SU-DHL-6 (cell line): ENCODE measurements around the gene HSPA9.

ENCODE experiments used
- H2AFZ ChIP-seq: fragments of 200-600 bp; sonication (generic); 2 replicates; pipeline ENCODE4 v1.6.1; 2014; ENCODE audit warnings: low read depth, mild to moderate bottlenecking, moderate library complexity, mixed read lengths, antibody characterized with exemption, low read length; ENCODE audit not compliant: severe bottlenecking
- H3F3A ChIP-seq: fragments of 200-600 bp; shearing (Covaris generic); 2 replicates; pipeline ENCODE4 v1.6.0; 2016; ENCODE audit warnings: antibody characterized with exemption, mild to moderate bottlenecking; ENCODE audit not compliant: insufficient read depth
- H3K27ac ChIP-seq: fragments of 200-600 bp; sonication (generic); 2 replicates; pipeline ENCODE4 v1.5.1; 2016; ENCODE audit warnings: low read depth, mild to moderate bottlenecking, low read length, moderate library complexity, mixed read lengths
- H3K27me3 ChIP-seq: fragments of 200-600 bp; sonication (generic), shearing (Covaris generic); 2 replicates; pipeline ENCODE4 v1.6.0; 2014; ENCODE audit warnings: mild to moderate bottlenecking, low read length
- H3K36me3 ChIP-seq: fragments of 200-600 bp; sonication (generic); 2 replicates; pipeline ENCODE4 v1.6.1; 2014; ENCODE audit warnings: mild to moderate bottlenecking, low read length, mixed read lengths
- H3K4me2 ChIP-seq: fragments of 300-600, 200-600 bp; shearing (Covaris generic), sonication (generic); 2 replicates; pipeline ENCODE4 v1.6.0; 2014; ENCODE audit warnings: low read length, low read depth, mild to moderate bottlenecking; ENCODE audit not compliant: poor library complexity, severe bottlenecking
- H3K4me3 ChIP-seq: fragments of 200-600 bp; sonication (generic); 2 replicates; pipeline ENCODE4 v1.5.1; 2014; ENCODE audit warnings: antibody characterized with exemption, low read length, mild to moderate bottlenecking, mixed read lengths; ENCODE audit not compliant: insufficient read depth, poor library complexity, severe bottlenecking
- H3K79me2 ChIP-seq: fragments of 200-600 bp; sonication (generic); 2 replicates; pipeline ENCODE4 v1.6.1; 2014; ENCODE audit warnings: mild to moderate bottlenecking, low read length, moderate library complexity; ENCODE audit not compliant: insufficient read depth
- H3K9ac ChIP-seq: fragments of 200-600 bp; sonication (generic); 2 replicates; pipeline ENCODE4 v1.7.0; 2014; ENCODE audit warnings: mild to moderate bottlenecking, low read length
- H3K9me2 ChIP-seq: fragments of 200-600 bp; sonication (generic); replicated peaks from 2 replicates; pipeline ENCODE4 v1.6.1; 2014; ENCODE audit warnings: low read length; ENCODE audit not compliant: insufficient read depth
- H3K9me3 ChIP-seq: fragments of 200-600 bp; sonication (generic); 2 replicates; pipeline ENCODE4 v1.6.1; 2014; ENCODE audit warnings: low read length, mixed read lengths; ENCODE audit not compliant: insufficient read depth
- H4K20me1 ChIP-seq: fragments of 200-600 bp; sonication (generic); 2 replicates; pipeline ENCODE4 v1.6.1; 2014; ENCODE audit warnings: low read depth, mild to moderate bottlenecking, antibody characterized with exemption, low read length, moderate library complexity, mixed read lengths
- CTCF ChIP-seq: fragments of 200-600 bp; sonication (generic); IDR thresholded peaks from one replicate; pipeline ENCODE4 v1.5.1; 2017; ENCODE audit warnings: antibody characterized with exemption, mild to moderate bottlenecking, low read length, moderate library complexity; ENCODE audit not compliant: insufficient read depth, poor library complexity, severe bottlenecking
- EZH2phosphoT487 ChIP-seq: fragments of 200-600 bp; sonication (generic), shearing (Covaris generic); conservative IDR thresholded peaks from 2 replicates; pipeline ENCODE4 v1.6.1; 2018; ENCODE audit warnings: mild to moderate bottlenecking, antibody characterized with exemption, low read length, moderate library complexity, mixed read lengths

HSPA9 gene

GRCh38 chr5:138533973-138534941, 40.9 kb downstream of the HSPA9 start:
- no peak for TF ChIP-seq CTCF
- TF ChIP-seq EZH2phosphoT487, result no peak
- H3K79me2 ChIP-seq, result peaks cover 95% of the 10 kb centered on the region
- no peaks in the 10 kb centered on the region for H3F3A ChIP-seq
- no peak overlapping the region for H3K4me2 ChIP-seq
- no peaks in the 10 kb centered on the region for H3K27me3 ChIP-seq
- H3K4me3 ChIP-seq, result no peak overlapping the region
- H3K9me3 ChIP-seq, result no peaks in the 10 kb centered on the region
- 0 out of 2 replicates have a peak, but pooled peaks cover 9% of the 10 kb centered on the region for H3K36me3 ChIP-seq
- H3K9ac ChIP-seq, result no peak overlapping the region
- H2AFZ ChIP-seq, result no peak overlapping the region
- peaks cover 51% of the 10 kb centered on the region for H4K20me1 ChIP-seq
- H3K27ac ChIP-seq, result no peak overlapping the region
- no peaks in the 10 kb centered on the region for H3K9me2 ChIP-seq

- Histone ChIP-seq H3K79me2 (peaks cover 97% of the 10 kb centered on the region), H3K27ac (no peak overlapping the region), H3K36me3 (no peaks in the 10 kb centered on the region; the same call in 1 of the 2 replicates), H4K20me1 (peaks cover 49% of the 10 kb centered on the region), H3K9me3 (no peaks in the 10 kb centered on the region), H3K4me2 (no peak overlapping the region), H3K4me3 (no peak overlapping the region), H3F3A (peaks cover 3% of the 10 kb centered on the region; the same call in 1 of the 2 replicates), H2AFZ (no peak overlapping the region), H3K27me3 (no peaks in the 10 kb centered on the region), H3K9ac (no peak overlapping the region), H3K9me2 (no peaks in the 10 kb centered on the region)
- TF ChIP-seq CTCF (no peak), EZH2phosphoT487 (no peak)
These were observed 45.4 kb downstream of the HSPA9 start for GRCh38 chr5:138529812-138530211.

GRCh38 chr5:138528744-138529469, 46.3 kb downstream of the HSPA9 start:
- Histone ChIP-seq H3K4me2 (no peak overlapping the region), H3K9me2 (no peaks in the 10 kb centered on the region), H3K36me3 (no peaks in the 10 kb centered on the region; the same call in 1 of the 2 replicates), H3K79me2 (peaks cover 95% of the 10 kb centered on the region), H3K27ac (no peak overlapping the region), H3K9me3 (no peaks in the 10 kb centered on the region), H2AFZ (no peak overlapping the region), H3K27me3 (no peaks in the 10 kb centered on the region), H3K4me3 (no peak overlapping the region), H3K9ac (no peak overlapping the region), H3F3A (peaks cover 3% of the 10 kb centered on the region; the same call in 1 of the 2 replicates), H4K20me1 (peaks cover 41% of the 10 kb centered on the region)
- TF ChIP-seq EZH2phosphoT487, result no peak
- TF ChIP-seq CTCF, result no peak
